Right kidney (tissue), 1 donor: ENCODE results near the gene MLKL.

Experiments used
- DNase-seq: peaks from one replicate; pipeline ENCODE4 v3.0.0-alpha.2; 2016

The MLKL gene

GRCh38 chr16:74650966-74651567 is 49.6 kb downstream of the MLKL start:
- no peak for DNase-seq

- no peak for DNase-seq
Observed at GRCh38 chr16:74649839-74650504, 50.7 kb downstream of the MLKL start.

- DNase-seq = no peak
Observed at GRCh38 chr16:74641969-74642368, 58.7 kb downstream of the MLKL start.

- no peak for DNase-seq
Observed at GRCh38 chr16:74637742-74638453, 62.8 kb downstream of the MLKL start.

GRCh38 chr16:74635303-74635702 is 65.4 kb downstream of the MLKL start:
- DNase-seq = no peak

GRCh38 chr16:74633686-74634085 is 67.0 kb downstream of the MLKL start:
- no peak for DNase-seq

GRCh38 chr16:74627506-74628220 is 73.0 kb downstream of the MLKL start:
- no peak for DNase-seq

GRCh38 chr16:74626741-74627416 is 73.8 kb downstream of the MLKL start:
- no peak for DNase-seq

- no peak for DNase-seq
Observed at GRCh38 chr16:74625500-74626350, 74.9 kb downstream of the MLKL start.

- DNase-seq = no peak
Observed at GRCh38 chr16:74623839-74624235, 76.8 kb downstream of the MLKL start.

- no peak for DNase-seq
Observed at GRCh38 chr16:74623214-74623838, 77.3 kb downstream of the MLKL start.

GRCh38 chr16:74622005-74622404 is 78.7 kb downstream of the MLKL start:
- no peak for DNase-seq
